Measurements from ENCODE around the gene NF2.
"Not testable (repeated sequence)": the region's sequence is repeated elsewhere in the genome, so short reads cannot be mapped to it uniquely, and the experiment has no call there.

The NF2 gene

DNA sequence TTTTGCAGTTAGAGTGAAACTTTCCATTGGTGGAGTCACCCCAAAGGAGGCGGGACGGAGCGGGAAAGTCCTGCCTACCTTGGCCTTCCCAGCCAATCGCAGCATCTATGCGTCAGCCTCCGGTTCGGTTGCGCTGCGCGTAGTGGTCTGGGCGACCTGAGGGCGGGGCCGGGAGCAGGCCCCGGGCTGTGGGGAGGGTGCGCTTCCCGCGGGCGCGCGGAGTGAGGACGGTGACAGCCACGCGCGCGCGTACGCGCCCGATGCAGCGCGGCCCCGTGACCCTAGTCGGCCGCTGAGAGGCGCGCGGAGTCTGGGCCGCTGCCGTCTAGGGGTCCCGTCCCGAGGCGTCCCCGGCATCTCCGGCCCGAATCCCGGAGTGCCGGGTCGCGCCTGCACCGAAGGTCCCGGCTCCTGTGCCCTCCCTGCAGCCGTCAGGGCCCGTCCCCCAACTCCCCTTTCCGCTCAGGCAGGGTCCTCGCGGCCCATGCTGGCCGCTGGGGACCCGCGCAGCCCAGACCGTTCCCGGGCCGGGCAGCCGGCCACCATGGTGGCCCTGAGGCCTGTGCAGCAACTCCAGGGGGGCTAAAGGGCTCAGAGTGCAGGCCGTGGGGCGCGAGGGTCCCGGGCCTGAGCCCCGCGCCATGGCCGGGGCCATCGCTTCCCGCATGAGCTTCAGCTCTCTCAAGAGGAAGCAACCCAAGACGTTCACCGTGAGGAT lies at the start of gene NF2:
Gene NF2, plus strand, starts transcription at position 276 of the 718 bp plus-strand sequence. Its CDS starts 366 bp downstream, at position 642.
- Mint-ChIP-seq H3K36me3 (ENCODE audit: low read depth) (peaks cover 14% of the 10 kb centered on the region), H3K9me3 (no peaks in the 10 kb centered on the region), H3K27me3 (ENCODE audit: low read depth) (no peaks in the 10 kb centered on the region), H3K4me3 (peak within 1 kb of the TSS; percentile 92), H3K4me1 (ENCODE audit: low read depth) (peaks cover 18% of the 10 kb centered on the region), H3K27ac (peak within 1 kb of the TSS; percentile 97)
- DNase-seq (ENCODE audit: low spot score), result peak; percentile 99

DNA sequence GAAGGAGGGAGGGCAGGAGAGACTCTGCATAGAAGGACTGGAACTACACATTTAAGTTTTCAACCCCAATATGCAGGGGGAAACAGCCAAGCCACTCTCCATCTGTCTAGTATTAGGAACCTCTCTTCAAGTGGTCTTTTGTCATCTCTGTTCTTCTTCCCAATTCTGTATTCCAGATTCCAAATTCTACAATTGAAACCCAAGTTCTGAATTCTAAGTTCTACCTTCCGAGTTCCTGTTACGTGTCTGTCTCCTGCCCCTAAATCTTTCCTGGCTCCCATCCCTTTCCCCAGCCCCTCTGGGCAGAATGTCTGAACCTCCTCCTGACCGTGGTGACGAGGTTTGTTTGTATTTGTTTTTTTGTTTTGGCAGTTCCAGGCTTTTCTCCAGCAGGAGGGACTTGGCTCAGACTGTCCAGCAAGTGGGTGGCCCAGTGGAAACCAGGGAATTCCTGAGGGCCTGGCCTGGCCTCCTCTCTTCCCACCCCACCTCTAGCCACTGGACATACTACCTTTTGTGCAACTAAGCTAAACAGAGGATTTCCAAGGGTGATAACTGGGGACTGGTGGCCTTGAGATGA lies 48.3 kb upstream of the NF2 start:
- Mint-ChIP-seq H3K36me3 (ENCODE audit: low read depth) (peaks cover 24% of the 10 kb centered on the region), H3K27me3 (ENCODE audit: low read depth) (no peaks in the 10 kb centered on the region), H3K4me3 (peak overlapping the region; percentile 9), H3K4me1 (ENCODE audit: low read depth) (peaks cover 5% of the 10 kb centered on the region), H3K27ac (peak overlapping the region; percentile 76), H3K9me3 (no peaks in the 10 kb centered on the region)
- no peak for DNase-seq (ENCODE audit: low spot score)

DNA sequence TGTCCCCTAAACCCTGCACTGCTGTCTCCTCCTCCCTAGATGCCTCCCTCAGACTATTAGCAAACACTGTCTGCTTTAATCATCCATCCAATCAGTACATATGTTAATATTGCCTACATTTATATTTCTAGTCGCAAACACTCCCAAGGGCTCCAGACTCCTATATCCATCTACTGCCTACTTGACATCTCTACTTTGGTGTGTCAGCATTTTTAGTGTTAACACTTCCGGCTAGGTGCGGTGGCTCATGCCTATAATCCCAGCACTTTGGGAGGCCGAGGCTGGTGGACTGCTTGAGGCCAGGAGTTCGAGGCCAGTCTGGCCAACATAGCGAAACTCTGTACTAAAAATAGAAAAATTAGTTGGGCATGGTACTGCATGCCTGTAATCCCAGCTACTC lies 44.4 kb upstream of the NF2 start:
- Mint-ChIP-seq H3K9me3 (no peaks in the 10 kb centered on the region), H3K4me3 (no peak overlapping the region), H3K27me3 (ENCODE audit: low read depth) (no peaks in the 10 kb centered on the region), H3K4me1 (ENCODE audit: low read depth) (no peaks in the 10 kb centered on the region), H3K27ac (no peak overlapping the region), H3K36me3 (ENCODE audit: low read depth) (peaks cover 21% of the 10 kb centered on the region)
- no peak for DNase-seq (ENCODE audit: low spot score)

DNA sequence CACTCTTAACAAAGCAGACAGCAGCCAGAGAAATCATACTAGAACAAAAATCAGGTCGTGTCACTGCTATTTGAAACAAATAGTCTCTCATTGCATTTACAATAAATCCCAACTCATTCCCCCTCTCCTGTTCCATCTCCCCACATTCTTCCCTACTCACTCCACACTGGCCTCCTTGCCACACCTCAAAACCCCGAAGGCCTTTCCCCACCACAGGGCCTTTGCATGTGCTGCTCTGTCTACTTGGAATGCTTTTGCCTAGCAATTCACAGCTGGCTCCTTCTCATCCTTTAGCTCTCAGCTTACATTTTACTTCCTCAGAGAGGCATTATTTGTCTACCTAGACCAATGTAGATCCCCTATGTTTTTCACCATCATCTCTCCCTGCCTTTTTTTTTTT lies 43.6 kb upstream of the NF2 start:
- H3K4me1 Mint-ChIP-seq (ENCODE audit: low read depth), result no peaks in the 10 kb centered on the region
- H3K27me3 Mint-ChIP-seq (ENCODE audit: low read depth), result no peaks in the 10 kb centered on the region
- DNase-seq (ENCODE audit: low spot score), result no peak
- H3K27ac Mint-ChIP-seq, result no peak overlapping the region
- H3K9me3 Mint-ChIP-seq, result no peaks in the 10 kb centered on the region
- H3K4me3 Mint-ChIP-seq, result no peak overlapping the region
- H3K36me3 Mint-ChIP-seq (ENCODE audit: low read depth), result peaks cover 22% of the 10 kb centered on the region

DNA sequence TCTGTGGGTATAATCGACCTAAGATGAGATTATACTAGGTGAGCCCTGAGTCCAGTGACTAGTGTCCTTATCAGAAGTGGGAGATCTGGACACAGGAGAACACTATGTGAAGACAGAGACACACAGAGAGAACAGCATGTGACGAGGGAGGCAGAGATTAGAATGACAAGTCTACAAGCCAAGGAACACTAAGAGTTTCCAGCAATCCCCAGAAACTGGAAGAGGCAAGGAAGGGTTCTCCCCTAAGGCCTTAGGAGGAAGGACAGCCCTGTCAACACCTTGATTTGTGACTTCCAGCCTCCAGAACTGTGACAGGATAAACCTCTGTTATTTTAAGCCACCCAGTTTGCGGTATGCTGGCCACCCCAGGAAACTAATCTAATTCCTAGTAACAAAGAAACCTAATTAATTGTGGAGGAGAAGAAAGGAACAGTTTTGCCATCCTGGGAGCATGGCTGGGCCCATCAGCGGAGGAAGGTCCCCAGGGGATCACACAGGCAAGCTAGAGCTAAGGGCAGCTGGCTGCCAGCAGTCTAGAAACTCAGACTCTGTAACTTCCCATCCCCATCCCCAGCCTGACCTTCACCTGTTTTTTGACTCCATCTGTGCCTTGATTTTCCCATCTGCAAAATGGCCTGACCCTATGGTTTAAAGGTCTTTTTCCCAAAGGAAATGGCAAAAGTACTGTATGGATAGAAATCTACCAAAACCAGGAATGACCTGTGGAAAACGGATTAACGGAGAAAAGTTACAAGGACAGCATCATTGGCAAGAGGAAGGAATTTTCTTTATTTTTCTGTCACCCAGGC lies 39.6 kb upstream of the NF2 start:
- Mint-ChIP-seq H3K4me3 (no peak overlapping the region), H3K27me3 (ENCODE audit: low read depth) (no peaks in the 10 kb centered on the region), H3K36me3 (ENCODE audit: low read depth) (peaks cover 16% of the 10 kb centered on the region), H3K4me1 (ENCODE audit: low read depth) (no peaks in the 10 kb centered on the region), H3K9me3 (no peaks in the 10 kb centered on the region), H3K27ac (no peak overlapping the region)
- no peak for DNase-seq (ENCODE audit: low spot score)

DNA sequence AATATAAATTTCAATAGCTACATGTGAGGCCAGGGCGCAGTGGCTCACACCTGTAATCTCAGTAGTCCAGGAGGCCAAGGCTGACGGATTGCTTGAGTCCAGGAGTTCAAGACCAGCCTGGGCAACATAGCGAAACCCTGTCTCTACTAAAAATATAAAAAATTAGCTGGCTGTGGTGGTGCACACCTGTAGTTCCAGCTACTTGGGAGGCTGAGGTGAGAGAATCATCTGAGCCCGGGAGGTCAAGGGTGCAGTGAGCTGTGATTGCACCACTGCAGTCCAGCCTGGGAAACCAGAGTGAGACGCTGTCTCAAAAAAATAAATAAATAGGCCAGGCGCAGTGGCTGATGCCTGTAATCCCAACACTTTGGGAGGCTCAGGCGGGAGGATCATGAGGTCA lies 36.9 kb upstream of the NF2 start:
- not testable (repeated sequence) for H3K27me3 Mint-ChIP-seq (ENCODE audit: low read depth); H3K4me1 Mint-ChIP-seq (ENCODE audit: low read depth); H3K4me3 Mint-ChIP-seq; H3K9me3 Mint-ChIP-seq; H3K27ac Mint-ChIP-seq; DNase-seq (ENCODE audit: low spot score)
- peaks cover 10% of the 10 kb centered on the region for H3K36me3 Mint-ChIP-seq (ENCODE audit: low read depth)

DNA sequence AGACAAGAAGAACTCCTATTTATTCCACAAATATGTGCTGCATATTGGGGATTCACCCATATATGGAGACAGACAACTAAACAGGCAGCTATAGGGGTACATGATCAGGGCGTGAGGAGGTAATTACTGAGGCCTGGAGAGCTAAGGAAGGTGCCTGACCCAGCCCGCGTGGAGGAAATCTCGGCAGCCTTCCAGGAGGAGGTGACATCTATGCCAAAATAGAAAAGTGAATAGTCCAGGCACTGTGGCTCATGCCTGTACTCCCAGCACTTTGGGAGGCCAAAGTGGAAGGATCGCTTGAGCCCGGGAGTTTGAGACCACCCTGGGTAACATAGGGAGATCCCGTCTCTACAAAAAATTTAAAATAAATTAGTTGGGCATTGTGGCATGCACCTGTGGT lies 36.1 kb upstream of the NF2 start:
- no peaks in the 10 kb centered on the region for H3K4me1 Mint-ChIP-seq (ENCODE audit: low read depth)
- peaks cover 10% of the 10 kb centered on the region for H3K36me3 Mint-ChIP-seq (ENCODE audit: low read depth)
- H3K27ac Mint-ChIP-seq, result no peak overlapping the region
- no peaks in the 10 kb centered on the region for H3K9me3 Mint-ChIP-seq
- H3K27me3 Mint-ChIP-seq (ENCODE audit: low read depth), result no peaks in the 10 kb centered on the region
- no peak overlapping the region for H3K4me3 Mint-ChIP-seq
- DNase-seq (ENCODE audit: low spot score), result no peak

DNA sequence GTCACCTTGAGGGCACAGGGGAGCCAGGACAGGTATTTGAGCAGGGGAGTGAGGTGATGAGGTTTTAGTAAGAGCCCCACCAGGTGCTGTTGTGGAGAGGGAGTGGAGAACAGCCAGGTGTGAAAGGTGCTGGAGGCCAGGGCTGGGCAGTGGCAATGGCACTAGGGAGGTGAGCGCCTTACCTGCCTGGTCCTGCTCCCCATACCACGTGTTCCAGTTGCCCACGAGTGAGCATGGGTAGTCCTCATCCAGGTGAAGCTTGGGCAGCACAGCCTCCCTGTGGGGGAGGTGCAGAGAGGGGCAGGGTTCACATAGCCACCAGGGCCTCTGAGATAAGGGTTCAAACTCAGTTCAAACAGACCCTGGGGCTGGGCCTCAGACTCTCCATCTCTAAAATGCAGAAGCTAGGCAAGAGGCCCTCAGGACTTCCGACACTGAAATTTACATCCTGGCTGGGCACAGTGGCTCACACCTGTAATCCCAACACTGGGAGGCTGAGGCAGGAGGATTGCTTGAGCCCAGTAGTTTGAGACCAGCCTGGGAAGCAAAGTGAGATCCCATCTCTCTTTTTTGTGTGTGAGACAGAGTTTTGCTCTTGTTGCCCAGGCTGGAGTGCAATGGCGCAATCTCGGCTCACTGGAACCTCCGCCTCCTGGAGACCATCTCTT lies 34.3 kb upstream of the NF2 start:
- H3K27me3 Mint-ChIP-seq (ENCODE audit: low read depth), result no peaks in the 10 kb centered on the region
- no peak overlapping the region for H3K4me3 Mint-ChIP-seq
- no peaks in the 10 kb centered on the region for H3K4me1 Mint-ChIP-seq (ENCODE audit: low read depth)
- H3K9me3 Mint-ChIP-seq, result no peaks in the 10 kb centered on the region
- no peak overlapping the region for H3K27ac Mint-ChIP-seq
- no peak for DNase-seq (ENCODE audit: low spot score)
- H3K36me3 Mint-ChIP-seq (ENCODE audit: low read depth), result peaks cover 7% of the 10 kb centered on the region

DNA sequence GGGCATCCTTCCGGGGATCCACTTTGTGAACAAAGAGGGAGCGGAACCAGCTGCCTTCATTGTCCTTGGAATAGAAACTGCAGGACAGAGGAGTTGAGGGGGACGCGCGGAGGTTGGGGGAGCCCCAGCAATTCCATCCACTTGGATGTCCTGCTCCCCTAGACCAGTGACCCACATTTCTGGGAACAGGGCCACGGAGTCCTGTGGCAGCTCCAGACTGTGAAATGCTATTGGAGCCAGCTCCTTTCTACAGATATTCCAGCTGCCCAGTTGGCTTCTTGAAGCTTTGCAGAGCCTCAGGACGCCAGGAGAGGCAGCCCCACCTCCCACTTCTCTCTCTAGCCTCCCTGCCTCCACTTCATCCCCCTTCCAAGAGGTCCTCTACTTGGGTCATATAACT lies 33.0 kb upstream of the NF2 start:
- Mint-ChIP-seq H3K27ac (no peak overlapping the region), H3K4me1 (ENCODE audit: low read depth) (no peaks in the 10 kb centered on the region)
- no peak for DNase-seq (ENCODE audit: low spot score)

DNA sequence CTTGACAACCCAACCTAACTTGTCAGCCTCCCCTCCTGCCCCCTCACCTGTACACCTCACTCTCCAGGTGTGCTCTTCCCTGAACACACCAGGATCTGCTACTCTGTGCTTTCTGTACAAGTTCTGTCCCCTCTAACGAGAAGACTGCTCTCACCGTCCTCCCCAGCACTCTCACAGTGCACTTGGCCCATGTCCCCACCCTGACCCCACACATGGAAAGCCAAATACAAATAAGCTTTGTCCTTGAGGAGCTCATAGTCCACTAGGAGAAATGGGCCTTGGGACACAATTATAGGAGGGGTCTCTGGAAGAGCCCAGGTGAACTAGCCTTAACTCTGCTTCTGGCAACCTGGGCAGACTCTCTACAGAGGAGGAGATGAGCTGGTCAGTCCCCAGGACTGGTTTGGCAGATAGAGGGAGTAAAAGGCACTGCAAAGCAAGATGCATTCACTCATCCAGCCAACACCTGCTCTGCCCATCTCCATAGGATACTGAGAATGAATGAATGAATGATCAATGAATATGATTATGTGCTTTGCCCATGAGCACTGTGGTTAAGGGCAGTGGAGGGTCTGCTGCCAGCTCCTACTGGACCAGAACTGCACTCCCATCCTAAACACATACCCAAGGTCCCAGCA lies 32.4 kb upstream of the NF2 start:
- H3K27me3 Mint-ChIP-seq (ENCODE audit: low read depth), result no peaks in the 10 kb centered on the region
- no peak for DNase-seq (ENCODE audit: low spot score)
- no peak overlapping the region for H3K4me3 Mint-ChIP-seq
- H3K9me3 Mint-ChIP-seq, result no peaks in the 10 kb centered on the region
- no peak overlapping the region for H3K27ac Mint-ChIP-seq
- no peaks in the 10 kb centered on the region for H3K4me1 Mint-ChIP-seq (ENCODE audit: low read depth)
- peaks cover 4% of the 10 kb centered on the region for H3K36me3 Mint-ChIP-seq (ENCODE audit: low read depth)

More for the DNA sequence above, 33.0 kb upstream of the NF2 start:
- peaks cover 6% of the 10 kb centered on the region for H3K36me3 Mint-ChIP-seq (ENCODE audit: low read depth)
- H3K4me3 Mint-ChIP-seq, result no peak overlapping the region
- no peaks in the 10 kb centered on the region for H3K27me3 Mint-ChIP-seq (ENCODE audit: low read depth)
- no peaks in the 10 kb centered on the region for H3K9me3 Mint-ChIP-seq

DNA sequence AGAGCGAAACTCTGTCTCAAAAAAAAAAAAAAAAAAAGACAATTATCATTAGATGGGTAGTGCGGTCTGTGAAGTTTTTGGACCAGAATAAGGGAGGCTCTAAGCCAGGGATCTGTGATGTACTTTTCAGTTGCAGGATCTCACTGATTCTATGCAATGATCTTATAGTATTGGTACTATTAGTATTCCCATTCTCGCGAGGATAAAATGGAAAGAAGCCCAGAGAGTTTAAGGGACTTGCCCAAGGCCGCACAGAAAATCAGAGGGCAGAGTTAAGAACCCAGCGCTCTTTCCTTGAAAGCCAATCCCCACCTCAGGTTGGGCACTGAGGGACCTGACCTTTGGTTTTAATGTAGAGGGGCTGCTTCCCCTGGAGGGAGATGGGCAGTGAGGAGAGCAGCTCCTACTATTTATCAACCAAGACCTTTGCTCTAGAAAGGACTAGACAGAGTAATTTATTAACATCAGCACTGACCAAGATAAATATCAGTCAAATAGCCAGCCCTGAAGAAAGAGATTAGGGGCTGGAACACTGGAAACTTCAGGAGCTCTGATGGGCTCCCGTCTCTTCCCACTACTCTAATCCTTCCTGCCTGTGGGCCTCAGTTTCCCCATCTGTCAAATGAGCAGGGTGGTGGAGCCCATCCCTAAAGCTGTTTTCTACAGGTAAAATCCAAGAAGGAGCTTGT lies 28.5 kb upstream of the NF2 start:
- H3K9me3 Mint-ChIP-seq, result no peaks in the 10 kb centered on the region
- H3K27me3 Mint-ChIP-seq (ENCODE audit: low read depth), result no peaks in the 10 kb centered on the region
- no peak overlapping the region for H3K4me3 Mint-ChIP-seq
- no peaks in the 10 kb centered on the region for H3K36me3 Mint-ChIP-seq (ENCODE audit: low read depth)
- DNase-seq (ENCODE audit: low spot score), result no peak
- no peak overlapping the region for H3K27ac Mint-ChIP-seq
- peaks cover 2% of the 10 kb centered on the region for H3K4me1 Mint-ChIP-seq (ENCODE audit: low read depth)

DNA sequence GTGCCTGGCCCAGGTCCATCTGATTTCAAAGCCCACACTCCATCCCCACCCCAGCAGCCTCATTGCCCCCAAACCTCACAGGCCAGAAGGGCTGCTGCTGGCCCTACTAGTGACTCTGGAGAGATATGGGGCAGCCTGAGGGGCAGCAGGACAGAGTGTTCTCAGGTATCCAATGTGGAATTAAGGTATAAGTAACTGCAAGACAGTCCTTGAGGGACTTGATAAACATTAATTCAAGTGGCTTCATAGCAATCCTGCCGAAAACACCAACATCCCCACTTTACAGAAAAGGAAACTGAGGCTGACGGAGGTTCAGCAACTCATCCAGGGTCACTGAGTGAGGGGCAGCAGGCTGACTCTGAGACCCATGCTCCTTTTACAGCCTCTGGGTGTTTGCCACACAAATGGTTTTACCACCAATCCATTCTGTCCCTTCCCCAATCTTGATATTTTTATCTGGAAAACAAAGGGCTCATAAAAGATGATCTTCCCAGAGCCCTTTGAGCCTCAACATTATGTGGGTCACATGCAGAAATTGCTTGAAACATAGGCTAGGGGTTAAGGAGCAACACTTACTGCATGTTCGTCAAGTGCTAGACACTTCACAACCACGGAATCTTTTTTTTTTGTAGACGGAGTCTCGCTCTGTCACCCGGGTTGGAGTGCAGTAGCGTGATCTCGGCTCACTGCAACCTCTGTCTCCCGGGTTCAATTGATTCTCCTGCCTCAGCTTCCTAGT lies 24.8 kb upstream of the NF2 start:
- Mint-ChIP-seq H3K36me3 (ENCODE audit: low read depth) (no peaks in the 10 kb centered on the region), H3K27me3 (ENCODE audit: low read depth) (no peaks in the 10 kb centered on the region), H3K4me3 (no peak overlapping the region), H3K27ac (no peak overlapping the region), H3K4me1 (ENCODE audit: low read depth) (peaks cover 10% of the 10 kb centered on the region), H3K9me3 (no peaks in the 10 kb centered on the region)
- no peak for DNase-seq (ENCODE audit: low spot score)

Measured in T-helper 2 cell treated with Interferon-gamma antibody and Interleukin-4, amounts not matched to agents 5 μg/mL and 100 μg/mL, for 36 hours (primary cell).